Epithelial cell of proximal tubule (primary cell): ENCODE data around the gene TBC1D20. TPM values are rescaled to one million over a fixed set of nuclear protein-coding genes. Genes with fewer than 3 reads are reported as not detected.

Experiments
- DNase-seq: peaks from one replicate; pipeline ENCODE4 v3.0.0-alpha.2; 2011; ENCODE audit warnings: low read depth
- H3K4me3 ChIP-seq: 2 replicates; pipeline ENCODE4 v1.5.1; 2011; ENCODE audit warnings: low read depth, mild to moderate bottlenecking, low read length
- total RNA-seq: library from RNA; depleted of rRNA; stranded (reverse); fragments of >200 nt; gene quantifications from 2 replicates; pipeline ENCODE4 v1.2.3, GENCODE V29; 2015
- TF ChIP-seq, protein P1 (sequence below): conservative IDR thresholded peaks from 2 replicates; pipeline ENCODE4 v1.5.1; 2012; ENCODE audit warnings: low read depth, mild to moderate bottlenecking, low read length

Gene TBC1D20
- total RNA-seq, 1 donor from 2014 or later = 16.4 TPM

- DNase-seq = no peak
- no peak overlapping the region for H3K4me3 ChIP-seq
- TF ChIP-seq, protein P1, sequence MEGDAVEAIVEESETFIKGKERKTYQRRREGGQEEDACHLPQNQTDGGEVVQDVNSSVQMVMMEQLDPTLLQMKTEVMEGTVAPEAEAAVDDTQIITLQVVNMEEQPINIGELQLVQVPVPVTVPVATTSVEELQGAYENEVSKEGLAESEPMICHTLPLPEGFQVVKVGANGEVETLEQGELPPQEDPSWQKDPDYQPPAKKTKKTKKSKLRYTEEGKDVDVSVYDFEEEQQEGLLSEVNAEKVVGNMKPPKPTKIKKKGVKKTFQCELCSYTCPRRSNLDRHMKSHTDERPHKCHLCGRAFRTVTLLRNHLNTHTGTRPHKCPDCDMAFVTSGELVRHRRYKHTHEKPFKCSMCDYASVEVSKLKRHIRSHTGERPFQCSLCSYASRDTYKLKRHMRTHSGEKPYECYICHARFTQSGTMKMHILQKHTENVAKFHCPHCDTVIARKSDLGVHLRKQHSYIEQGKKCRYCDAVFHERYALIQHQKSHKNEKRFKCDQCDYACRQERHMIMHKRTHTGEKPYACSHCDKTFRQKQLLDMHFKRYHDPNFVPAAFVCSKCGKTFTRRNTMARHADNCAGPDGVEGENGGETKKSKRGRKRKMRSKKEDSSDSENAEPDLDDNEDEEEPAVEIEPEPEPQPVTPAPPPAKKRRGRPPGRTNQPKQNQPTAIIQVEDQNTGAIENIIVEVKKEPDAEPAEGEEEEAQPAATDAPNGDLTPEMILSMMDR = no peak
Observed at GRCh38 chr20:475463-476357, 13.4 kb upstream of the TBC1D20 start.

DNA sequence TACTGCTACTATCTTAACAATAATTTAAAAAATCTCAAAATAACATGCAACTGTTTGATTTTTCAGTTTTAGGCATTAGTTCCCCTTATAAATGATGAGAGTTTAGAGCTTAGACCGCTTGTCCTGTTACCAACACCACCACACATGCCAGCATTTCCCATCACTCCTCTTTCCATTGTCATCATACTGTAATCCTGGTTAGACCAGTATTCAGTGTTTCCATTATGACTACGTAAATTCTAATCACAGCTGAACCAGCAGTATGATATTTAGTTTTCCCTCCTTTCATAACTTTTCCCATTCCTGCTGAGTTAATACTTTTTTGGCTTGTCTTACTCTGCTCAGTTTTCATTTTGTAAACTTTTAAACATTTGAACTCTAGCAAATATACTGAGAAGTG, 12.2 kb upstream of the TBC1D20 start:
- TF ChIP-seq, protein P1 = no peak
- no peak overlapping the region for H3K4me3 ChIP-seq
- no peak for DNase-seq

DNA sequence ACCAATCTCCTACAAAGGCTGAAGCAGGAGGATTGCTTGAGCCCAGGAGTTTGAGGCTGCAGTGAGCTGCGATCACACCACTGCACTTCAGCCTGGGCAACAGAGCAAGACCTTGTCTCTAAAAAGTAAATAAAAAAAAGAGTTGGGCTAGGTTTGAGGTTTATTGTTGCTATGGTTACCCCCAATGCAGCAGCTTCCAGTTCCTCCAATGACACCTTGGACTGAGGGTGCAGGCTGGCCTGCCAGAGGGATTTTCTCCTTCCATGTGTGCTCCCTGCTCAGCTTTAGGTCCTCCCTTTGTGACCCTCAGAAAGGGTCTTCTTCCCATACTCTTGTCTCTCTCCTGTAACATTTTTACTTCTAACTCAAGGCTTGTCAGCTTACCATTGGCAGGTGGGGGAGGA, 10.6 kb upstream of the TBC1D20 start:
- DNase-seq = no peak
- TF ChIP-seq, protein P1 = no peak
- no peak overlapping the region for H3K4me3 ChIP-seq

DNA sequence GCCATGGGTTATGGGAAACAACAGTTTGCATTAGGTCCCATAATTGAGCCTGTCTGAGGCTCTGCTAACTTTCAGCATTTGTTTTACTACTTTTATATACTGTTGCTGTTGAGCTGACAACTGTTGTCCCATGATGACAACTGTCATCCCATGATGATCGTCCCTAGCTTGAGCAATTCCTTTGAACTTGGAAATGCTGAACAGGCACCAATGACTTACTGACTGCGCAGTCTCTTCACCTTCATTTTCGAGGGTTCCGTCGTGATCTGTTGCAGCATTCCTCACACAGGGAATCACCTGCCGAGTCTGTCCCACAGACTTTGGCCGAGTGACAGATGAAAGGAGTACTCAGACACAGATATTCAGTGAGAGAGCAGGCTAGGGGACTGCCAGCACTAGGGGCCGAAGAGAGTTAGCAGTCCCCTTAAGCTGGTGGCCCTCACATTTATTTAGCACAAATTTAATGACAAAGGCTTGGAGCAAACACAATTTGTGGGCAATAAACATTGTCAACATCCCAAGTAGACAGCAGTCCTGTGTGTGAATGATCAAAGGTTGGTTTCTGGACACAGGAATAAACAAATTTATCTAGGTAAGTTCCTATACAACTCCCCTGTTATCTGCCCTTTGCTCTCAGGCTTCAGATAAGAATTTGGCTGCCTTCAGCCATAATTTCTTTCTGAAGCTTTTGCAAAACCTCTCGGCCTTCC, 10.0 kb upstream of the TBC1D20 start:
- TF ChIP-seq, protein P1 = no peak
- no peak for DNase-seq
- H3K4me3 ChIP-seq = no peak overlapping the region

DNA sequence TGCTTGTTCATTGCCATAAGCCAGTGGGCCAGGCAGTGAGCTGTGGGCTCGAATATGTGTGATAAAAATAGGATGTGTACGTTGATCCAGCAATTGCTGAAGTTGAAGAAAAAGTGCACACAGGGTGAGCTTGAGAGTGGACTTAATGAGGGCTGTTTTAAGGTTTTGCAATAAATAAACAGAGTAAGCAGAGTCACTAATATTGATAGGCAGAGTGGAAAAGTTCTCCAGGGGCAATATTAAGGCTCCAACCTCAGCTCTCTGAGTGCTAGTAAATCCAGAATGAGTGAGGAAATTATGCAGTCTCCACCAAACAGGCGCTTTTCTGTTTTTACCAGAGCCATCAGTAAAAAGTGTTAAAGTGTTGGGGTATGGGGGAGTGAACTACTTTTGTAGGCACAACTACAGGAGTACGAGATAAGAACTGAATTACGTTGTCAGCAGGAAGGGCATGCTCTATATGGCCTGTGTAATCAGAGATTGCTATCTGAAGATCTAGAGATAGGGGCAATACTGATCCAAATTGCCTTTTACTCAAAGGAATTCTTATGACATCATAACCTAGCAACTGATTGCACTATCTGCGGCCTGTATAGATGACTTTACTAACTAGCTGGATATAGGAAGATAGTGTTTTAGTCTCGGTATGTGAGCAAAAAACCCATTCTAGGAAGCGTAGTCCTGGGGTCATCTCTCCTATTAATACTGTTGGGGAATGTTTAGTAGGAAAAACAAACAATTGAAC, 7.6 kb upstream of the TBC1D20 start:
- no peak for DNase-seq

DNA sequence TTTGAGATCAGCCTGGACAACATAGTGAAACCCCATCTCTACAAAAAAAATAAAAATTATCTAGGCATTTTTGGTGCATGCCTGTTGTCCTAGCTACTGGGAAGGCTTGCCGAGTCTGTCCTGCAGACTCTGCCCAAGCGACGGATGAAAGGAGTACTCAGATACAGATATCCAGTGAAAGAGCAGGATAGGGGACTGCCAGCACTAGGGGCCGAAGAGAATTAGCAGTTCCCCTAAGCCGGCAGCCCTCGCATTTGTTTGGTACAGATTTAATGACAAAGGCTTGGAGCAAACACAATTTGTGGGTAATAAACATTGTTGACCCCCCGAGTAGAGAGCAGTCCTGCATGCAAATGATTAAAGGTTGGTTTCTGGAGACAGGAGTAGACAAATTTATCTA, 5.4 kb upstream of the TBC1D20 start:
- DNase-seq = no peak
- no peak overlapping the region for H3K4me3 ChIP-seq
- TF ChIP-seq, protein P1 = no peak

More for the DNA sequence above, 7.6 kb upstream of the TBC1D20 start:
- TF ChIP-seq, protein P1 = no peak
- H3K4me3 ChIP-seq = no peak overlapping the region
